KOPT-K1 (cell line): Measurements from ENCODE around the gene RADIL.

Source experiments
- H3K27ac ChIP-seq: fragments of 200-600 bp; sonication (generic); 2 replicates; pipeline ENCODE4 v1.5.1; 2016; ENCODE audit warnings: antibody characterized with exemption, mild to moderate bottlenecking, low read depth, low read length; ENCODE audit not compliant: poor library complexity, severe bottlenecking
- H3K36me3 ChIP-seq: fragments of 200-600 bp; sonication (generic); 2 replicates; pipeline ENCODE4 v1.5.1; 2017; ENCODE audit warnings: antibody characterized with exemption, mild to moderate bottlenecking, low read length, moderate library complexity; ENCODE audit not compliant: insufficient read depth
- H3K9me3 ChIP-seq: fragments of 200-600 bp; sonication (generic); 2 replicates; pipeline ENCODE4 v1.5.1; 2017; ENCODE audit warnings: antibody characterized with exemption, low read length, mild to moderate bottlenecking; ENCODE audit not compliant: insufficient read depth, poor library complexity, severe bottlenecking

RADIL gene

GRCh38 chr7:4781366-4782069, 102.0 kb downstream of the RADIL start:
- Histone ChIP-seq H3K9me3 (no peaks in the 10 kb centered on the region), H3K27ac (no peak overlapping the region), H3K36me3 (peaks cover 74% of the 10 kb centered on the region)

GRCh38 chr7:4779118-4779517, 104.4 kb downstream of the RADIL start:
- Histone ChIP-seq H3K9me3 (no peaks in the 10 kb centered on the region), H3K36me3 (peaks cover 50% of the 10 kb centered on the region)

DNA sequence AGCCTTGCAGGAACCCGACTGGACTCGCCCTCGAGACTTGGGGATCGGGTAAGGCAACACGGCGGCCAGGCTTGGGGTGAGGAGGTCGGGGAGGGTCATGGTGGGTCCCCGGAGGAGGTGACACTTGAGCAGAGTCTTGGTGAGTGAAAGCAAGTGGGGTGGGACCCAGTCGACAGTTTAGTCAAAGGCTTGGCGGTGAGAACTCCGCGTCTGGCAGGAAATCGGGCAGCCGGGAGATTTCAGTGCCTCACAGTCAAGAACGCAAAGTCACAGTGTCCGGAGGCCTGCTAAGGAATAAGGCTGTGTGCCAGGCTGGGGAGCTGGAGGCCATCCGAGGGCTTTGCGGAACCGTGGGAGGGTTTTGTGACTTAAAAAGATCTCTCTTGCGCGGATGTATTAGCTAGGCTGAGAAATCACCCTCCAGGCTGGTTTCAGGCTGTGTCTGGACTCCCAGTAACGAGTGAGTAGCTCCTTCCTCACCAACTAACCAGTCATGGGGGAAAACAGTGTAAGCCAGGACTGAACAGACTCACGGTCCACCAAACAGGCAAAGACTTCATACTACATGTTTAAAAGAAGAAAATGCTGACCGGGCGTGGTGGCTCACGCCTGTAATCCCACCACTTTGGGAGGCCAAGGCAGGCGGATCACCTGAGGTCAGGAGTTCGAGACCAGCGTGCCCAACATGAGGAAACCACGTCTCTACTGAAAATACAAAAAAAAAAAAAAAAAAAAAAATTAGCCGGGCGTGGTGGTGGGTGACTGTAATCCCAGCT, 107.5 kb downstream of the RADIL start:
- no peaks in the 10 kb centered on the region for H3K9me3 ChIP-seq
- peak overlapping the region; percentile 83 for H3K27ac ChIP-seq
- H3K36me3 ChIP-seq: peaks cover 34% of the 10 kb centered on the region

More at GRCh38 chr7:4779118-4779517, 104.4 kb downstream of the RADIL start:
- no peak overlapping the region for H3K27ac ChIP-seq

GRCh38 chr7:4775250-4775847, 108.2 kb downstream of the RADIL start, which contains the start of gene AP5Z1:
Gene AP5Z1 (plus strand): TSS chr7:4775623. CDS start chr7:4775716, 93 bp downstream.
- H3K27ac ChIP-seq: peak within 1 kb of the TSS; percentile 83
- H3K9me3 ChIP-seq: no peaks in the 10 kb centered on the region
- H3K36me3 ChIP-seq: peaks cover 28% of the 10 kb centered on the region

DNA sequence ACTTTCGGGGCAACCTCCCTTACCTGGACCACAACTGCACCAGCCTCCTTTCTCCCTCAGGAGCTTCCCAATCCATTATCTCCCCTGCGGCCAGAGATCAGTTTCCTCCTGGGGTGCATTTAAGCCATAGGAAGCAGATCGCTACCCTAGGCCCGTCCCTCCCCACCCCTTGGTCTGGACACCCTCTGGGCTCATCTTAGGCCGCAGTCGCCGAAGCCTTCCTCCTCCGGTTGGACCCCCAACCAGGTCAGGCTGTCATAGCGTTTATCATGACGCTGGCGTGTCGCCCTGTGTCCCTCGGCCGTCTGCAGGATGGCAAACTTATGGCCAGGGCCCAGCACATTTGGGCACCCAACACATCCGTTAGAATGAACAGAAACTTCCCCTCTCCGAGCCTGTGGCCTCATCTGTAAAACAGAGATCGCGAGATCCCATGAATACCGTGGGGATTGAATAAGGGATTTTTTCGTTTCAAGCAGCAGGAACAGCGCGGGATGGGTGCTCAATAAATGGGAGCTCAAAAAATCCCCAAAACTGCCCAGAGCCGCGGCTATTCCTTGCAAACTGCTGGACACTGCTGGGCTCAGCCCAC, 108.8 kb downstream of the RADIL start:
- H3K36me3 ChIP-seq: peaks cover 23% of the 10 kb centered on the region
- H3K27ac ChIP-seq: peak overlapping the region; percentile 83
- no peaks in the 10 kb centered on the region for H3K9me3 ChIP-seq

GRCh38 chr7:4774007-4774406, 109.5 kb downstream of the RADIL start:
- Histone ChIP-seq H3K36me3 (peaks cover 25% of the 10 kb centered on the region), H3K9me3 (no peaks in the 10 kb centered on the region), H3K27ac (no peak overlapping the region)

- H3K9me3 ChIP-seq: no peaks in the 10 kb centered on the region
- no peak overlapping the region for H3K27ac ChIP-seq
- H3K36me3 ChIP-seq: peaks cover 27% of the 10 kb centered on the region
Observed at GRCh38 chr7:4772306-4772705, 111.2 kb downstream of the RADIL start.

GRCh38 chr7:4771737-4772136, 111.8 kb downstream of the RADIL start:
- H3K27ac ChIP-seq: no peak overlapping the region
- H3K9me3 ChIP-seq: no peaks in the 10 kb centered on the region
- H3K36me3 ChIP-seq: peaks cover 33% of the 10 kb centered on the region

GRCh38 chr7:4770886-4771285, 112.6 kb downstream of the RADIL start:
- no peak overlapping the region for H3K27ac ChIP-seq
- H3K36me3 ChIP-seq: peaks cover 41% of the 10 kb centered on the region
- H3K9me3 ChIP-seq: no peaks in the 10 kb centered on the region

DNA sequence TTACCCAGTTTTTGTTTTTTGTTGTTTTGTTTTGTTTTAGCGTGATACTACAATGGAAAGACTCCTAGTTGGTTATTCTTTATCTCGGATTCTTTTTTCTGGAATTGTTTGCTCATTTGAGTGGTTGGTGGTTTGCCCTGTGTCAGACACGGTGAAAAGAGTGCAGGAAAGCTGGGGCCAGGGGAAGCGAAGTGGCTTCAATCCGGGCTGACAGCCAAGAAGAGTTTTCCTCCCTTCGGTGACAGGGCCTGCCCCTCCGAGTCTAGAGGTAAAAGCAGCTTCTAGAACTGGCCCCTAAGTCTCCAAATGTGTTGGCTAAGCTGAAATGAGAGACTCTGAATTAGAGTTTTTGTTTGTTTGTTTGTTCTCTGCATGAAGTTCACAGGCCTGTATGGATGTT, 113.8 kb downstream of the RADIL start:
- Histone ChIP-seq H3K9me3 (no peaks in the 10 kb centered on the region), H3K36me3 (peaks cover 52% of the 10 kb centered on the region), H3K27ac (no peak overlapping the region)

- no peak overlapping the region for H3K27ac ChIP-seq
- peaks cover 61% of the 10 kb centered on the region for H3K36me3 ChIP-seq
- H3K9me3 ChIP-seq: no peaks in the 10 kb centered on the region
Observed at GRCh38 chr7:4768597-4769569, 114.6 kb downstream of the RADIL start.

DNA sequence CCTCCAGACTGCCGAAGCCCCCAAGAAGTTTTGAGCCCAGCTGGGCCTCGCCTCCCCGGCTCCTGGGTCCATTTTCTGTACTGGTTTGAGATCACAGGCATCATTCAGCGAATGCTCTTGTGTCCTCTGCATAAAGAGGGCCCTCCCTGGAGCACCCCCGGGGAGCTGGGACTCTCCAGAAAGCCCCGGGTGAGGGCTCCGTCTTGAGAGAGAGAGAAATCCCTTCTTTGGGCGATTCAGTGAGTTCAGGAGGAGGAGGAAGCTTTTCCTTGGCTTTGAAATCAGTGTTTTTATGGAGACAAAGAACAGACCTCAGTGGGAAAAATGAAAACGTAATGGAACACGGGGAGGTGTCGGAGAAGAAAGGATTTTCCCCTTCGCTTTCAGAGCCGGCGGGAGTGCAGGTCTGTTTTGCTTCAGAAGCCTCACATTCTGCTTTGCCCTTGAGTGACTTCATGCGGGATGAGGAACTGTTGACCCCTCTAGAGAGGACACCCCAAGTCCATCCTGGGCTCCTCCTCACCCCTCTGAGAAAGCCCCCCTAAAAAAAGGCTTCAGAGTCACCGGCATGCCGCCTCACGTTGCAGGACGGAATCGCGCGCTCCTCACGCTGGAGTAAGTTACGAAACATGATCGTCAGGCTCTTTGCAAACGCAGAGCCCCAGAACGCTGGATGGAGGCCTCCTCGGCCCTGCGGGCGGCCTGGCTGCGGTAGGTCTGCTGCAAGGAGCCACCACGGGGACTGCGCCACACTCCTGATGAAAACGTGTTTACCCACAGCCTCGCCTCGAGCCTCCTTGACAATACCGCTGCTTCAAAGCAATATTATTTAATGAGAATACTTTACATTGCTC, 116.6 kb downstream of the RADIL start:
- Histone ChIP-seq H3K27ac (no peak overlapping the region), H3K9me3 (no peaks in the 10 kb centered on the region), H3K36me3 (peaks cover 74% of the 10 kb centered on the region)

DNA sequence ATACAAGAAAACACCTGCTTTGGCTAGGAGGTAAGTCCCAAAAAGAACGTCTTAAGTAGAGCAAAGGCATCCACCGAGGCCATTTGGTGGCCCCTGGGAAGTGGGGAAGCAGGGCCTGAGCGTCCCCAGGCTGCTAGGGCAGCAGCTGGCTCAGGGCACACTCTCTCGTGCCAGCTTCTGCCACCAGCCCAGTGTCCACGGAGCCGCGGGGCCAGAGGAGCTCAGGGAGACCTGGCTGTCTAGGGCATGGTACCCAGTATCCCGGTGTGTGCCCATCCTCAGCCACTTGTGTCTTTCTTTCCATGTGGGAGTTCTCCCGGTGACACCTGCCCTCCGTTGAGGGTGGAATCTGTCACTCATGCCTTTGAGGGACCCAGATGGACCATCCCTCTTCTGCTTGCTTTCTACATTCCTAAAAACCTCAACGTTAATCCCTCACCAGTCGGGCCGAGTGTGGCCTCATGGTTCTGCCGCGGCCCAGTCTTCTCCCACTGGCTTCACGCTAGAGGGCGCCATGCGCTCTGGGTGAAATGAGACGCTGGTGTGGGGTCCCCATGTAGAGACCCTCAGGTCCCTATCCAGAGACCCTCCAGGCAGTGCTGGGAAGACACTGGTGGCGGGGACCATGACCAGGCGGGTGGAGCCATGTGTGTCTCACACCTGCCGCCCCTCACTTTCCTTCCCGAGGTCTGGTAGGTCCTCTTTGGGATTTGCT, 117.6 kb downstream of the RADIL start:
- Histone ChIP-seq H3K9me3 (no peaks in the 10 kb centered on the region), H3K27ac (no peak overlapping the region), H3K36me3 (peaks cover 76% of the 10 kb centered on the region)
